Measurements from ENCODE around the gene HCCS.

Gene HCCS

DNA sequence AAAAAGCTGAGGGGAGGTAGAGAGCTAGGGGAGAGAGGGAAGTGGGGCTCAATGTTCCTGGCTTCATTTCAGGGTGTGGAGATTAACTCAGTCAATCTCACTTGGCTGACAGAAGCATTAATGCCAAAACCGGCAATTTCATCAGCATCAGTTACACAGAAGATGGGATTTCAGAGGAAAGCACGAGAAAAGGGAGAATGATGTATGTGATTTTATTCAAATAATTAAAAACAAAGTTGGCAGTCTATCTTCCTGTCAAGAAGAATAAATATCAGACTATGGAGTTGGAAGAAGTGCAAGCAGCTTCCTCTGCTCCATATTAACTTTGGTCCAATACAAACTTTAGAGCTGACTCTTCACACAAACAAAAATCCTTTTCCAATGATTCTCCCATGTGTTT is 29.6 kb upstream of the HCCS start:
- no peak for DNase-seq (ENCODE audit: low read depth)
- no peak overlapping the region for H3K4me3 ChIP-seq (replicated peaks; ENCODE audit: low read depth, low read length)
- TF ChIP-seq CTCF (IDR thresholded peaks at IDR 0.05; ENCODE audit: low read length, missing control alignments), result no peak

DNA sequence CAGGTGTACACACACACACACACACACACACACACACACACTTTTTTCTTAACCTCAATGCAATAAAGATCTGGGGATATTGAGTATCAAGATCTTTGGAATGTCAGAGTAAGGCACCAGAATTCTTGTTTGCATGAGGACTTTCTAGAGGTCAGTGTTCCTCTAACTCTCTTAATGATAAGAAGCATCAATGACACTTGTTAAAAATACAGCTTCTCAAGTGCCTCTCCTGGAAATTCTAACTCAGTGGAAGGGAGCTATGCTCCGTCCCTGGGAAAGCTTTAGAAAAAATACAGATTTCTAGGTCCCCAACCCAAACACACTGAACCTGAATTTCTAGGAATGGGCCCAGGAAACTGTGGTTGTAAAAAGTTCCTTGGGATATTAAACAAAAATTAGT is 25.8 kb upstream of the HCCS start:
- H3K4me3 ChIP-seq (replicated peaks; ENCODE audit: low read depth, low read length), result no peak overlapping the region
- TF ChIP-seq CTCF (IDR thresholded peaks at IDR 0.05; ENCODE audit: low read length, missing control alignments), result no peak
- DNase-seq (ENCODE audit: low read depth), result no peak

- no peak for TF ChIP-seq CTCF (IDR thresholded peaks at IDR 0.05; ENCODE audit: low read length, missing control alignments)
- DNase-seq (ENCODE audit: low read depth), result no peak
- no peak overlapping the region for H3K4me3 ChIP-seq (replicated peaks; ENCODE audit: low read depth, low read length)
These were observed 21.3 kb upstream of the HCCS start for GRCh38 chrX:11089802-11090201.

DNA sequence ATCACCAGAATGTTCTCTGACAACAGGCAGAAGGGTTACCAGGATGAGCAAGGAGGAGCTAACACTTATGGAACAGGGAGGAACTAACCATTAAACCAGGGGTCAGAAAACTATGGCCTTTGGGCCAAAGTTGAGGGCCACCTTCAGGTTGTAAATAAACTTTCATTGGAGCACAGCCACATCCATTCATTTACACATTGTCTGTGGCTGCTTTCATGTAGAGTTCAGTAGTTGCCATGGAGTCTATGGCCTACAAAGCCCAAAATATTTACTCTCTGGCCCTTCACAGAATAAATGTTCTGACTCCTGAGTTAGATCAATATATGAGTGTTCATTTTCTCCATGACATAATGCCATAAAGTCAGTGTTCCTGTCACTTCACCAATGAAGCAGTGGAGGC is 13.2 kb upstream of the HCCS start:
- H3K4me3 ChIP-seq (replicated peaks; ENCODE audit: low read depth, low read length), result no peak overlapping the region
- no peak for TF ChIP-seq CTCF (IDR thresholded peaks at IDR 0.05; ENCODE audit: low read length, missing control alignments)
- no peak for DNase-seq (ENCODE audit: low read depth)

- no peak for TF ChIP-seq CTCF (IDR thresholded peaks at IDR 0.05; ENCODE audit: low read length, missing control alignments)
- no peak overlapping the region for H3K4me3 ChIP-seq (replicated peaks; ENCODE audit: low read depth, low read length)
- DNase-seq (ENCODE audit: low read depth), result no peak
These were observed 11.7 kb upstream of the HCCS start for GRCh38 chrX:11099465-11099864.

DNA sequence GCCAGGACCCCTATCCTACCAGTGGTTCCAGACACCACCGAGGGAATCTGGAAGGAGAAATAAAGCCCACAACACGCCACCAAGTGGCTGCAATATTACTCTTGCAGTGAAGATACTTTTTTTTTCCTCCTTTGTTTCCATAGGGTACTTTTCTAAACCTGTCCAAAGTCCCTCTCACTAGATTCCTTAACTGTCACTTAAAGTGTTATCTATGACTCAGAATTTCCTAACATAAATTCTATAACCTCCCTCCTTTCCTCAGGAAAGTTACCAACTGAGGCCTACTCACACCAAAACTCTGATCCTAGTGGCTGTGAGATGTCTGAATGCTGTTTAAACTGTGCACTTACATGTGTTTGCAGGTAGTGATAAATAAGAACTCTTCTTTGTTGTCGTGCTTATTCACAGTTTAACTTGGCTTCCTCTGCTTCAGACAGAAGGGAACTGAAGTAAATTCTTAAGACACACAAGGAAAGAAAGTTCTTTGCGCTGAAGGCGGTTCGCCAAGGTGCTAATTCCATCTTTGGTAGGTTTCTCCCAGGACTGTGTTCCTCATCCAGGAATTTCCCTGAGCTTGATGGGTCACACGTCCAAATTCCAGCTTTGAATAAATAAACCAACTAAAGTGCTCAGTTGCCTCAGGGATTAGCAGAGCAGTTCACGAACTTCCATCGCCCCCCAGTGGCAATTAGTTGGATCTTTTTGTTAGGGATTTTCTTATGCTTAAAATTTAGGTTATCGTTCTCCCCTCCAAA is 10.7 kb upstream of the HCCS start:
- no peak overlapping the region for H3K4me3 ChIP-seq (replicated peaks; ENCODE audit: low read depth, low read length)
- peak; percentile 76 for DNase-seq (ENCODE audit: low read depth)
- TF ChIP-seq CTCF (IDR thresholded peaks at IDR 0.05; ENCODE audit: low read length, missing control alignments), result peak; percentile 50

- TF ChIP-seq CTCF (IDR thresholded peaks at IDR 0.05; ENCODE audit: low read length, missing control alignments), result no peak
- no peak overlapping the region for H3K4me3 ChIP-seq (replicated peaks; ENCODE audit: low read depth, low read length)
- no peak for DNase-seq (ENCODE audit: low read depth)
These were observed 8.1 kb upstream of the HCCS start for GRCh38 chrX:11103006-11103405.

Measured in fibroblast of pulmonary artery (primary cell).